Measurements from ENCODE around the gene KRTAP5-6.

GRCh38 chr11:1703146-1703545 is 6.2 kb downstream of the KRTAP5-6 start:
- TF ChIP-seq POLR2A (IDR thresholded peaks at IDR 0.05; ENCODE audit: extremely low read depth, insufficient read length): no peak
- no peak for TF ChIP-seq CTCF (IDR thresholded peaks at IDR 0.05; ENCODE audit: low read depth, low read length)
- no peak for TF ChIP-seq MAX (IDR thresholded peaks at IDR 0.05; ENCODE audit: low read depth, low read length)
